Transverse colon (tissue), 3 donors: ENCODE data around the gene ERFE.

Experiments used
- CTCF ChIP-seq, 5 experiments: fragments of 200-600 bp in 3 of 5; fragments of 450-650 bp in 2 of 5; sonication (generic) in 3 of 5; IDR thresholded peaks; 1 replicate in 2 of 5; 2 replicates in 3 of 5; pipeline ENCODE4 v1.5.1; 2016 to 2017; ENCODE audit warnings: antibody characterized with exemption in 5 of 5, inconsistent platforms in 3 of 5, mild to moderate bottlenecking in 2 of 5, moderate library complexity in 1 of 5
- POLR2A ChIP-seq: fragments of 450-650 bp; IDR thresholded peaks from one replicate; pipeline ENCODE4 v1.6.1; 2016; ENCODE audit warnings: antibody characterized with exemption, mild to moderate bottlenecking, moderate library complexity

- no peak for TF ChIP-seq CTCF (IDR thresholded peaks at IDR 0.05)
- no peak for TF ChIP-seq POLR2A
These were observed 15.4 kb upstream of the ERFE start for GRCh38 chr2:238143239-238143951.
